HG03520 (cell line): ENCODE measurements around the gene ARID5B.
A peak's percentile ranks its signal among the peaks of the same experiment; 100 is the strongest.

ENCODE experiments used
- ATAC-seq: cut with Tn5 transposase; IDR thresholded peaks from one replicate; pipeline ENCODE4 v1.9.1; 2021; ENCODE audit warnings: mild to moderate bottlenecking, moderate library complexity; ENCODE audit not compliant: unreplicated experiment

Gene ARID5B

GRCh38 chr10:61937631-61938351 is 36.3 kb downstream of the ARID5B start:
- no peak for ATAC-seq

GRCh38 chr10:61939902-61940301 is 38.4 kb downstream of the ARID5B start:
- no peak for ATAC-seq

- no peak for ATAC-seq
Measured at GRCh38 chr10:61941202-61941681, 39.7 kb downstream of the ARID5B start.

- no peak for ATAC-seq
Measured at GRCh38 chr10:61942604-61943461, 41.3 kb downstream of the ARID5B start.

GRCh38 chr10:61943674-61944378 is 42.3 kb downstream of the ARID5B start:
- peak; percentile 51 for ATAC-seq

GRCh38 chr10:61944410-61945147 is 43.1 kb downstream of the ARID5B start:
- no peak for ATAC-seq

GRCh38 chr10:61949687-61950086 is 48.2 kb downstream of the ARID5B start:
- no peak for ATAC-seq

GRCh38 chr10:61950449-61951143 is 49.1 kb downstream of the ARID5B start:
- ATAC-seq, result no peak

- ATAC-seq, result no peak
Measured at GRCh38 chr10:61951144-61951483, 49.6 kb downstream of the ARID5B start.

GRCh38 chr10:61952028-61952674 is 50.7 kb downstream of the ARID5B start:
- no peak for ATAC-seq

GRCh38 chr10:61953183-61953582 is 51.7 kb downstream of the ARID5B start:
- ATAC-seq, result no peak

- no peak for ATAC-seq
Measured at GRCh38 chr10:61957806-61958205, 56.3 kb downstream of the ARID5B start.

GRCh38 chr10:61958311-61958710 is 56.8 kb downstream of the ARID5B start:
- no peak for ATAC-seq

- ATAC-seq, result no peak
Measured at GRCh38 chr10:61958805-61959204, 57.3 kb downstream of the ARID5B start.

GRCh38 chr10:61959814-61960213 is 58.3 kb downstream of the ARID5B start:
- ATAC-seq, result no peak

- ATAC-seq, result no peak
Measured at GRCh38 chr10:61960396-61961120, 59.1 kb downstream of the ARID5B start.

GRCh38 chr10:61961278-61961677 is 59.8 kb downstream of the ARID5B start:
- ATAC-seq, result peak; percentile 69

- no peak for ATAC-seq
Measured at GRCh38 chr10:61962971-61963370, 61.5 kb downstream of the ARID5B start.

GRCh38 chr10:61963669-61964058 is 62.2 kb downstream of the ARID5B start:
- ATAC-seq, result no peak
